ENCODE measurements around the gene ENPP1.

The ENPP1 gene

GRCh38 chr6:131840441-131840840 lies 32.6 kb downstream of the ENPP1 start:
- no peak overlapping the region for H3K4me3 ChIP-seq (ENCODE audit: low read depth, low read length)
- no peak for TF ChIP-seq CTCF (IDR thresholded peaks at IDR 0.05; ENCODE audit: borderline replicate concordance, insufficient read depth, low read depth, low read length)

- H3K4me3 ChIP-seq (ENCODE audit: low read depth, low read length), result no peak overlapping the region
- no peak for TF ChIP-seq CTCF (IDR thresholded peaks at IDR 0.05; ENCODE audit: borderline replicate concordance, insufficient read depth, low read depth, low read length)
These were observed 33.2 kb downstream of the ENPP1 start for GRCh38 chr6:131840936-131841583.

DNA sequence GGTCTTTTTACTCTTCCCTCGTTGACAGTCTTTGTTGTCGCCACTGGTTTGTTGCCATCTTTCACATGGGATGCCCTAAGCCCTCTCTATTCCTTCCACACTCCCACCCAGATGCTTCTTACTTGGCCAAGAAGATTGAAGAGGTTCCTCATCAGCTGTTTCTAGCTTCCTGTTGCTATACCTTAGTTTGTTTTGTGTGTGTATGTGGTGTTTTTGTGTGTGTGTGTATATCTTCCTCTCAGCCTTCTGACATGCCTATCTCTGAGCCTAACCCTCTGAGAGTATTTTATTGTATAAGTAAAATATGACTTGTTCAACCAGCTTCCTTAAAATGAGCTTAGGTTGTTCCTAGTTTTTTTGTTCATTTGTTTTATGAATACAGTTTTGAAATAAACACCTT lies 35.9 kb downstream of the ENPP1 start:
- no peak for TF ChIP-seq CTCF (IDR thresholded peaks at IDR 0.05; ENCODE audit: borderline replicate concordance, insufficient read depth, low read depth, low read length)
- no peak overlapping the region for H3K4me3 ChIP-seq (ENCODE audit: low read depth, low read length)

DNA sequence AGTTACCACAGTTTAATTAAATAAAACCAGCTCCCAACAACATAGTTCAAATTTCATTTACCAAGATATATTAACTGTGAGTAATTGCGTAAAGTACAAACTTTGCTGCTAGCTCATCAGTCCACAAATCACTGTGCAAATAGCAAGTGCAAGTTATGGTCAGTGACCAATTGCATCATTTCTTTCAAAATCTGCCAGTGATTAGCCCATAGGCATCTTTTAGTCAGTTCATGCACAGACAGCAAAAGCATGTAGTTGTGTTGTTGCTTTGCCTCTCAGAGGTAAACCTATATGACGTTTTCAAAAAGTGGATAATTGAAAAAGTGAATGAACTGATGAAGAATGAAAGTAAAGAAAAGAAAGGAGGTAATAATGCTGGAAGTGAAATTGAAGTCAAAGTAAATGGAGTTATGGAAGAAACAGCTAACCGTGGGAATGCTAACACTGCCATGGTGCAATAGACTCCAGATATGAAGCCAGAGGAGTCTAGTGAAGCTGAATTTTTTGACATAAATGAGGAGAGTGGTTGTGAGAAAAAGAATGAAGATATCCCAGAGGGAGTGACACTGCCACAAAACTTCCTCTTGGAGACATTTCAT lies 36.5 kb downstream of the ENPP1 start:
- no peak for TF ChIP-seq CTCF (IDR thresholded peaks at IDR 0.05; ENCODE audit: borderline replicate concordance, insufficient read depth, low read depth, low read length)
- no peak overlapping the region for H3K4me3 ChIP-seq (ENCODE audit: low read depth, low read length)

DNA sequence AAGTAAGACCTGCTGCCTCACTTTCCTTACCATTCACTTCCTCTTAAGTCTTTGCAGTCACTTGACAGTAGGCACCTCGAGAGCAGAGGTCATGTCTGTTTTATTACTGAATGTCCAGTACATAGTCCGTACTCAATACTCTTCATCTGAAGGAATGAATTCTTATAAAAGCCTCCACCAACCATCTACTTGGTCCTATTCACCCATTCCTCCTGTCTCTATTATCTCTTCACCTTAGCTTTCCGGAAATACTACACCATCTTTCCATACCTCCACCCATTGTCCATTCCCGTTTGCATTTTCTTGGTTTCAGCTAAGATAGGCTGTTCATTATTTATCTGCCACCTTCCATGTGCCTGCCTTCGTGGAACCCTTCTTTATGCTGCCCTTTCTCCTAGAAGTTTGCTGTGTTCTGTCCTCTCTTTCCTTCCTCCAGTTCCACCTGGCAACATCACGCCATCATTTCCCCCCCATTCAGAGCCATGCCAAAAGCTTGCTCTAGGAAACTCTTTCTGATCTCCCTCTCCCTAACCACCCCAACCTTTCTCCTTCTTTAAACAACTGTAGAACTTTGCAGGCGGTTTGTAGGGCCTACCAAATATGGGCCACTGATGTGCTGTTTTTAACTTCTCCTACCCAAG lies 38.3 kb downstream of the ENPP1 start:
- no peak for TF ChIP-seq CTCF (IDR thresholded peaks at IDR 0.05; ENCODE audit: borderline replicate concordance, insufficient read depth, low read depth, low read length)
- H3K4me3 ChIP-seq (ENCODE audit: low read depth, low read length), result no peak overlapping the region

DNA sequence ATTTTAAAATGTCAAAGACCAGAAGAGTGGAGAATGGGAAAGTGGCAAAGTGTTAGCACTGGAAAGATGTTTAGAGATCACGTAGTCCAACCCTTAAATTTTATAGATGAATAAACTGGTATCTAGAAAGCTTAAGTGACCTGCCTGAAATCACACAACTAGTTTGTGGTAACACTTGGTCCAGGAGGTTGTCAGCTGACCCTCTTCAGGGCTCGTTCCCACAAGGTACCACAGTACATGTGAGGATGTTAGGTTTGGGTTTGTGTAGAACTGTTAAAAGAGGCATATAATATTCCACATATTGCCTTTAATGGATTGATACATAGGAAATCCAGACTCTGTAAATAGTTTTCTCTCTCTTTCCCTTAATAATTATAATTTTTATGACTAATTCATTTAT lies 39.1 kb downstream of the ENPP1 start:
- H3K4me3 ChIP-seq (ENCODE audit: low read depth, low read length), result no peak overlapping the region
- TF ChIP-seq CTCF (IDR thresholded peaks at IDR 0.05; ENCODE audit: borderline replicate concordance, insufficient read depth, low read depth, low read length), result no peak

DNA sequence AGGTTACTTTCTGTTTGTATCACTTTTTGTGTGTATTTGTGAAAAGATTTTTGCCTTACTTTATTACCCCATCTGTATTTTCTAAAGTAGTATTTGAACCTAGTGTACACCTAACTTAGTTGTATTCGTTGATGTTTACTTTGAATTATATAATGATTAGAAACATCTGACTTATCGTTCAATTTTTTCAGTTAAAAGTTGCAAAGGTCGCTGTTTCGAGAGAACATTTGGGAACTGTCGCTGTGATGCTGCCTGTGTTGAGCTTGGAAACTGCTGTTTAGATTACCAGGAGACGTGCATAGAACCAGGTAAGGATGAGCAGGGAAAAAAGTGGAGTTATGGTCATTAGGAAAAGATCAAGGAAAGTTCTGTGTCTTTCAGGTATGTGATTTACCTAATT lies 42.0 kb downstream of the ENPP1 start:
- no peak for TF ChIP-seq CTCF (IDR thresholded peaks at IDR 0.05; ENCODE audit: borderline replicate concordance, insufficient read depth, low read depth, low read length)
- no peak overlapping the region for H3K4me3 ChIP-seq (ENCODE audit: low read depth, low read length)
